ENCODE measurements around the gene FBXL17. TPM values are rescaled to one million over a fixed set of nuclear protein-coding genes. Genes with fewer than 3 reads are reported as not detected.
A peak's percentile ranks its signal among the peaks of the same experiment; 100 is the strongest.

FBXL17 gene
- total RNA-seq, 1 donor from 2014 or later, result 17.5 TPM

GRCh38 chr5:107917983-107918382 is 463.9 kb downstream of the FBXL17 start:
- Histone ChIP-seq H3K9me3 (no peaks in the 10 kb centered on the region), H3K27me3 (no peaks in the 10 kb centered on the region), H3K4me3 (no peak overlapping the region), H3K36me3 (no peaks in the 10 kb centered on the region), H3K4me1 (no peaks in the 10 kb centered on the region), H3K27ac (no peak overlapping the region)
- intact Hi-C loops (cut with DNase I), result no loop called here
- no peak for DNase-seq
- TF ChIP-seq CTCF (IDR thresholded peaks at IDR 0.05), result no peak
- ATAC-seq, result peak; percentile 41

GRCh38 chr5:107916731-107917725 is 464.9 kb downstream of the FBXL17 start:
- Histone ChIP-seq H3K9me3 (no peaks in the 10 kb centered on the region), H3K27ac (no peak overlapping the region), H3K4me1 (no peaks in the 10 kb centered on the region), H3K4me3 (no peak overlapping the region), H3K36me3 (no peaks in the 10 kb centered on the region), H3K27me3 (no peaks in the 10 kb centered on the region)
- intact Hi-C loops (cut with DNase I), result no loop called here
- no peak for DNase-seq
- no peak for ATAC-seq
- TF ChIP-seq CTCF (IDR thresholded peaks at IDR 0.05), result no peak

- no peaks in the 10 kb centered on the region for H3K36me3 ChIP-seq
- no peaks in the 10 kb centered on the region for H3K4me1 ChIP-seq
- H3K9me3 ChIP-seq, result no peaks in the 10 kb centered on the region
- no peak for TF ChIP-seq CTCF (IDR thresholded peaks at IDR 0.05)
- intact Hi-C loops (cut with DNase I), result no loop called here
- DNase-seq, result no peak
- ATAC-seq, result no peak
- H3K27me3 ChIP-seq, result no peaks in the 10 kb centered on the region
- no peak overlapping the region for H3K4me3 ChIP-seq
- H3K27ac ChIP-seq, result no peak overlapping the region
Measured at GRCh38 chr5:107915176-107915812, 466.6 kb downstream of the FBXL17 start.

- Histone ChIP-seq H3K4me1 (no peaks in the 10 kb centered on the region), H3K36me3 (no peaks in the 10 kb centered on the region), H3K27me3 (no peaks in the 10 kb centered on the region), H3K27ac (no peak overlapping the region), H3K4me3 (no peak overlapping the region), H3K9me3 (no peaks in the 10 kb centered on the region)
- TF ChIP-seq CTCF (IDR thresholded peaks at IDR 0.05), result no peak
- intact Hi-C loops (cut with DNase I), result no loop called here
- no peak for DNase-seq
- ATAC-seq, result no peak
Measured at GRCh38 chr5:107913494-107913893, 468.4 kb downstream of the FBXL17 start.

- no peaks in the 10 kb centered on the region for H3K27me3 ChIP-seq
- H3K27ac ChIP-seq, result no peak overlapping the region
- no peaks in the 10 kb centered on the region for H3K9me3 ChIP-seq
- intact Hi-C loops (cut with DNase I), result no loop called here
- ATAC-seq (no peak), DNase-seq (no peak)
- H3K36me3 ChIP-seq, result no peaks in the 10 kb centered on the region
- no peak overlapping the region for H3K4me3 ChIP-seq
- no peak for TF ChIP-seq CTCF (IDR thresholded peaks at IDR 0.05)
- H3K4me1 ChIP-seq, result no peaks in the 10 kb centered on the region
Measured at GRCh38 chr5:107900721-107901120, 481.2 kb downstream of the FBXL17 start.

All from upper lobe of right lung (tissue), 1 donor.